DND-41 (cell line): ENCODE data around the gene UNK.

Experiments
- EZH2 ChIP-seq: IDR thresholded peaks from 3 replicates; pipeline ENCODE4 v1.6.1; 2012; ENCODE audit warnings: borderline replicate concordance, low read depth, mild to moderate bottlenecking, moderate library complexity, low read length, inconsistent platforms; ENCODE audit not compliant: severe bottlenecking
- TF ChIP-seq, protein P1 (sequence below): IDR thresholded peaks from 2 replicates; pipeline ENCODE4 v1.5.1; 2012; ENCODE audit warnings: borderline replicate concordance, low read length, moderate library complexity, mild to moderate bottlenecking; ENCODE audit not compliant: poor library complexity, severe bottlenecking; ENCODE audit errors: extremely low read depth

- TF ChIP-seq, protein P1, sequence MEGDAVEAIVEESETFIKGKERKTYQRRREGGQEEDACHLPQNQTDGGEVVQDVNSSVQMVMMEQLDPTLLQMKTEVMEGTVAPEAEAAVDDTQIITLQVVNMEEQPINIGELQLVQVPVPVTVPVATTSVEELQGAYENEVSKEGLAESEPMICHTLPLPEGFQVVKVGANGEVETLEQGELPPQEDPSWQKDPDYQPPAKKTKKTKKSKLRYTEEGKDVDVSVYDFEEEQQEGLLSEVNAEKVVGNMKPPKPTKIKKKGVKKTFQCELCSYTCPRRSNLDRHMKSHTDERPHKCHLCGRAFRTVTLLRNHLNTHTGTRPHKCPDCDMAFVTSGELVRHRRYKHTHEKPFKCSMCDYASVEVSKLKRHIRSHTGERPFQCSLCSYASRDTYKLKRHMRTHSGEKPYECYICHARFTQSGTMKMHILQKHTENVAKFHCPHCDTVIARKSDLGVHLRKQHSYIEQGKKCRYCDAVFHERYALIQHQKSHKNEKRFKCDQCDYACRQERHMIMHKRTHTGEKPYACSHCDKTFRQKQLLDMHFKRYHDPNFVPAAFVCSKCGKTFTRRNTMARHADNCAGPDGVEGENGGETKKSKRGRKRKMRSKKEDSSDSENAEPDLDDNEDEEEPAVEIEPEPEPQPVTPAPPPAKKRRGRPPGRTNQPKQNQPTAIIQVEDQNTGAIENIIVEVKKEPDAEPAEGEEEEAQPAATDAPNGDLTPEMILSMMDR: no peak
- no peak for TF ChIP-seq EZH2
Observed at GRCh38 chr17:75737133-75737962, 47.3 kb upstream of the UNK start.
